SK-N-SH (cell line): Measurements from ENCODE around the gene OPN1LW. TPM values are rescaled to one million over a fixed set of nuclear protein-coding genes. Genes with fewer than 3 reads are reported as not detected.

Experiments
- CTCF ChIA-PET: fragments of 300-600, 350-600 bp; formaldehyde crosslinking; extraction: SDS; loops from one replicate; lab custom pipeline; 2021; lab: Yijun Ruan, JAX
- POLR2A ChIA-PET: fragments of 350-600 bp; sonication (Branson Sonifier 250); formaldehyde crosslinking; extraction: SDS; loops from one replicate; lab custom pipeline; 2020; ENCODE audit warnings: antibody characterized with exemption, inconsistent platforms; lab: Yijun Ruan, JAX
- DNase-seq: peaks from one replicate; pipeline ENCODE4 v3.0.0; 2012
- H2AFZ ChIP-seq: fragments of 200-600 bp; sonication (generic); 2 replicates; pipeline ENCODE4 v1.8.1; 2016; ENCODE audit warnings: antibody characterized with exemption, mild to moderate bottlenecking, low read depth
- H3F3A ChIP-seq: fragments of 200-600 bp; sonication (generic); replicated peaks from 2 replicates; pipeline ENCODE3; 2016; ENCODE audit warnings: antibody characterized with exemption, mild to moderate bottlenecking; ENCODE audit not compliant: insufficient read depth
- H3K27ac ChIP-seq, 2 experiments: fragments of 200-500 bp in 1 of 2; fragments of 200-600 bp in 1 of 2; sonication (Bioruptor generic) in 1 of 2; sonication (generic), shearing (Covaris generic) in 1 of 2; 2 replicates each; pipeline versions ENCODE4 v1.5.1 to v1.6.1; 2014 to 2016; ENCODE audit warnings: low read depth in 2 of 2, inconsistent platforms in 1 of 2, low read length in 1 of 2, mild to moderate bottlenecking in 1 of 2, mixed read lengths in 1 of 2
- H3K27me3 ChIP-seq: fragments of 200-600 bp; sonication (generic), shearing (Covaris generic); 2 replicates; pipeline ENCODE4 v1.6.1; 2016; ENCODE audit warnings: mixed run types; ENCODE audit not compliant: insufficient read depth
- H3K36me3 ChIP-seq, 2 experiments: fragments of 200-500 bp in 1 of 2; fragments of 200-600 bp in 1 of 2; sonication (Bioruptor generic) in 1 of 2; sonication (generic) in 1 of 2; replicated peaks in 1 of 2; 2 replicates each; pipeline versions ENCODE3 to v1.5.1; 2014 to 2016; ENCODE audit warnings: low read length in 1 of 2, mild to moderate bottlenecking in 1 of 2; ENCODE audit not compliant: insufficient read depth in 2 of 2, control insufficient read depth in 1 of 2
- H3K4me1 ChIP-seq, 2 experiments: fragments of 200-500 bp in 1 of 2; fragments of 200-600 bp in 1 of 2; sonication (Bioruptor generic) in 1 of 2; sonication (generic), shearing (Covaris generic) in 1 of 2; 2 replicates each; pipeline versions ENCODE4 v1.5.1 to v1.6.1; 2014 to 2016; ENCODE audit warnings: low read depth in 1 of 2, low read length in 1 of 2, mixed run types in 1 of 2; ENCODE audit not compliant: insufficient read depth in 2 of 2, control insufficient read depth in 1 of 2
- H3K4me2 ChIP-seq: fragments of 200-600 bp; sonication (generic), shearing (Covaris generic); 2 replicates; pipeline ENCODE4 v1.6.1; 2017; ENCODE audit warnings: mixed run types
- H3K4me3 ChIP-seq, 2 experiments: fragments of 200-500 bp in 1 of 2; fragments of 200-600 bp in 1 of 2; sonication (Bioruptor generic) in 1 of 2; sonication (generic), shearing (Covaris generic) in 1 of 2; 2 replicates each; pipeline versions ENCODE4 v1.5.1 to v1.8.1; 2014 to 2016; ENCODE audit warnings: low read depth in 2 of 2, inconsistent platforms in 1 of 2, low read length in 1 of 2, mild to moderate bottlenecking in 1 of 2, mixed read lengths in 1 of 2, moderate library complexity in 1 of 2
- H3K79me2 ChIP-seq: fragments of 200-600 bp; sonication (generic); 2 replicates; pipeline ENCODE4 v1.8.1; 2017; ENCODE audit warnings: mild to moderate bottlenecking; ENCODE audit not compliant: insufficient read depth
- H3K9ac ChIP-seq: fragments of 200-600 bp; sonication (generic); 2 replicates; pipeline ENCODE4 v1.6.1; 2017; ENCODE audit warnings: mixed run types
- H3K9me2 ChIP-seq: fragments of 200-600 bp; sonication (generic); 2 replicates; pipeline ENCODE4 v1.6.1; 2017; ENCODE audit warnings: mixed run types
- H3K9me3 ChIP-seq: fragments of 200-600 bp; sonication (generic); 2 replicates; pipeline ENCODE4 v1.6.1; 2017; ENCODE audit warnings: mixed run types, mild to moderate bottlenecking, moderate library complexity
- H4K20me1 ChIP-seq: fragments of 200-600 bp; sonication (generic); 2 replicates; pipeline ENCODE4 v1.6.1; 2017; ENCODE audit warnings: mild to moderate bottlenecking, mixed run types; ENCODE audit not compliant: insufficient read depth
- CHD2 ChIP-seq: fragments of 150-350 bp; IDR thresholded peaks from 2 replicates; pipeline ENCODE4 v1.6.1; 2018; ENCODE audit warnings: low read length; ENCODE audit not compliant: partially characterized antibody
- ELF1 ChIP-seq: IDR thresholded peaks from 2 replicates; pipeline ENCODE4 v1.4.0; 2012
- EZH2phosphoT487 ChIP-seq: fragments of 200-600 bp; sonication (generic); IDR thresholded peaks from 2 replicates; pipeline ENCODE4 v1.6.1; 2017; ENCODE audit warnings: low read depth, mixed run types, mild to moderate bottlenecking, antibody characterized with exemption, moderate library complexity, borderline replicate concordance
- GATA2 ChIP-seq: sonication (generic); formaldehyde crosslinking; IDR thresholded peaks from 2 replicates; pipeline ENCODE4 v1.5.0; 2020; ENCODE audit warnings: mild to moderate bottlenecking, missing genetic modification reagents
- JUND ChIP-seq: IDR thresholded peaks from 2 replicates; pipeline ENCODE4 v1.4.0; 2012
- RAD21 ChIP-seq: IDR thresholded peaks from 2 replicates; pipeline ENCODE4 v1.6.1; 2012; ENCODE audit warnings: mild to moderate bottlenecking, low read length
- TAF1 ChIP-seq: IDR thresholded peaks from 2 replicates; pipeline ENCODE4 v1.6.1; 2012; ENCODE audit warnings: low read depth, mild to moderate bottlenecking, low read length, moderate library complexity, borderline replicate concordance
- WGBS: methylation state at CpG from one replicate; pipeline ENCODE4 v1.1.6; 2017; ENCODE audit warnings: low lambda C conversion rate; 5-methylcytosine and 5-hydroxymethylcytosine counted together
- polyA plus RNA-seq, 3 experiments: library from polyadenylated mRNA; depleted of rRNA; stranded (reverse); fragments of >200 nt; gene quantifications; 2 replicates each; pipeline ENCODE4 v1.2.3, GENCODE V29; 2012
- TF ChIP-seq, protein P1 (sequence below): fragments of 150-350 bp; IDR thresholded peaks from 2 replicates; pipeline ENCODE4 v1.6.1; 2017; ENCODE audit warnings: antibody characterized with exemption, low read length, low read depth, borderline replicate concordance
- TF ChIP-seq, protein P2 (sequence below): fragments of 150-350 bp; IDR thresholded peaks from 2 replicates; pipeline ENCODE4 v1.6.1; 2016; ENCODE audit warnings: mild to moderate bottlenecking, low read depth, low read length
- TF ChIP-seq, protein P3 (sequence below): fragments of 200-600 bp; sonication (generic); IDR thresholded peaks from 2 replicates; pipeline ENCODE4 v1.6.1; 2017; ENCODE audit warnings: antibody characterized with exemption, mild to moderate bottlenecking, moderate library complexity

The OPN1LW gene
- polyA plus RNA-seq, 1 of the 3 experiments (the other 2 are of a cell fraction) = not detected

DNA sequence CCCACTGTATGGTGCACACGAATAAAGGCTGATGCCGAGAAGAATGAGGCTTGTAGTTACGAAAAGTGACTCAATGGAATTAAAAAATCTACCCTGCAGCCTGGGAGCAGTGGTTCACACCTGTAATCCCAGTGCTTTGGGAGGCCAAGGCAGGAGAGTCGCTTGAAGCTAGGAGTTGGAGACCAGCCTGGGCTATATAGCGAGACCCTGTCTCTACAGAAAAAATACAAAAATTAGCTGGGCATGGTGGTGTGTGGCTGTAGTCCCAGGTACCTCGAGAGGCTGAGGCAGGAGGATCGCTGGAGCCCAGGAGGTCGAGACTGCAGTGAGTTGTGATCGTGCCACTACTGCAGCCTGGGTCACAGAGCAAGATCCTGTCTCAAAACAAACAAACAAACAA is 11.7 kb upstream of the OPN1LW start:
- H3K9me2 ChIP-seq = no peaks in the 10 kb centered on the region
- TF ChIP-seq CHD2 = no peak
- no peak for TF ChIP-seq RAD21
- TF ChIP-seq, protein P1, sequence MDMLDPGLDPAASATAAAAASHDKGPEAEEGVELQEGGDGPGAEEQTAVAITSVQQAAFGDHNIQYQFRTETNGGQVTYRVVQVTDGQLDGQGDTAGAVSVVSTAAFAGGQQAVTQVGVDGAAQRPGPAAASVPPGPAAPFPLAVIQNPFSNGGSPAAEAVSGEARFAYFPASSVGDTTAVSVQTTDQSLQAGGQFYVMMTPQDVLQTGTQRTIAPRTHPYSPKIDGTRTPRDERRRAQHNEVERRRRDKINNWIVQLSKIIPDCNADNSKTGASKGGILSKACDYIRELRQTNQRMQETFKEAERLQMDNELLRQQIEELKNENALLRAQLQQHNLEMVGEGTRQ = no peak
- TF ChIP-seq GATA2 (CRISPR knock-in tag) = no peak
- TF ChIP-seq, protein P2, sequence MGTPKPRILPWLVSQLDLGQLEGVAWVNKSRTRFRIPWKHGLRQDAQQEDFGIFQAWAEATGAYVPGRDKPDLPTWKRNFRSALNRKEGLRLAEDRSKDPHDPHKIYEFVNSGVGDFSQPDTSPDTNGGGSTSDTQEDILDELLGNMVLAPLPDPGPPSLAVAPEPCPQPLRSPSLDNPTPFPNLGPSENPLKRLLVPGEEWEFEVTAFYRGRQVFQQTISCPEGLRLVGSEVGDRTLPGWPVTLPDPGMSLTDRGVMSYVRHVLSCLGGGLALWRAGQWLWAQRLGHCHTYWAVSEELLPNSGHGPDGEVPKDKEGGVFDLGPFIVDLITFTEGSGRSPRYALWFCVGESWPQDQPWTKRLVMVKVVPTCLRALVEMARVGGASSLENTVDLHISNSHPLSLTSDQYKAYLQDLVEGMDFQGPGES = no peak
- TF ChIP-seq, protein P3, sequence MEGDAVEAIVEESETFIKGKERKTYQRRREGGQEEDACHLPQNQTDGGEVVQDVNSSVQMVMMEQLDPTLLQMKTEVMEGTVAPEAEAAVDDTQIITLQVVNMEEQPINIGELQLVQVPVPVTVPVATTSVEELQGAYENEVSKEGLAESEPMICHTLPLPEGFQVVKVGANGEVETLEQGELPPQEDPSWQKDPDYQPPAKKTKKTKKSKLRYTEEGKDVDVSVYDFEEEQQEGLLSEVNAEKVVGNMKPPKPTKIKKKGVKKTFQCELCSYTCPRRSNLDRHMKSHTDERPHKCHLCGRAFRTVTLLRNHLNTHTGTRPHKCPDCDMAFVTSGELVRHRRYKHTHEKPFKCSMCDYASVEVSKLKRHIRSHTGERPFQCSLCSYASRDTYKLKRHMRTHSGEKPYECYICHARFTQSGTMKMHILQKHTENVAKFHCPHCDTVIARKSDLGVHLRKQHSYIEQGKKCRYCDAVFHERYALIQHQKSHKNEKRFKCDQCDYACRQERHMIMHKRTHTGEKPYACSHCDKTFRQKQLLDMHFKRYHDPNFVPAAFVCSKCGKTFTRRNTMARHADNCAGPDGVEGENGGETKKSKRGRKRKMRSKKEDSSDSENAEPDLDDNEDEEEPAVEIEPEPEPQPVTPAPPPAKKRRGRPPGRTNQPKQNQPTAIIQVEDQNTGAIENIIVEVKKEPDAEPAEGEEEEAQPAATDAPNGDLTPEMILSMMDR = no peak
- TF ChIP-seq ELF1 = no peak
- H4K20me1 ChIP-seq = no peaks in the 10 kb centered on the region
- no peak overlapping the region for H3K9ac ChIP-seq
- no peaks in the 10 kb centered on the region for H3K9me3 ChIP-seq
- peaks cover 23% of the 10 kb centered on the region; the same call in 1 of the 2 replicates for H3K27me3 ChIP-seq
- DNase-seq = no peak
- no peaks in the 10 kb centered on the region for H3K79me2 ChIP-seq
- ChIA-PET POLR2A (no interaction called here), CTCF (interaction anchor here (1.0 kb wide), 1 partner anchor 186 kb away, joined by 3 read pairs; no protein-coding TSS in a partner anchor)
- H3K27ac ChIP-seq = no peak overlapping the region
- H3K4me1 ChIP-seq = no peaks in the 10 kb centered on the region
- H3K4me2 ChIP-seq = no peak overlapping the region
- WGBS = 31% methylated on average over 9 of the region's 9 CpGs
- H2AFZ ChIP-seq = no peak overlapping the region
- no peak overlapping the region for H3K4me3 ChIP-seq
- H3F3A ChIP-seq = no peaks in the 10 kb centered on the region
- H3K36me3 ChIP-seq = no peaks in the 10 kb centered on the region

DNA sequence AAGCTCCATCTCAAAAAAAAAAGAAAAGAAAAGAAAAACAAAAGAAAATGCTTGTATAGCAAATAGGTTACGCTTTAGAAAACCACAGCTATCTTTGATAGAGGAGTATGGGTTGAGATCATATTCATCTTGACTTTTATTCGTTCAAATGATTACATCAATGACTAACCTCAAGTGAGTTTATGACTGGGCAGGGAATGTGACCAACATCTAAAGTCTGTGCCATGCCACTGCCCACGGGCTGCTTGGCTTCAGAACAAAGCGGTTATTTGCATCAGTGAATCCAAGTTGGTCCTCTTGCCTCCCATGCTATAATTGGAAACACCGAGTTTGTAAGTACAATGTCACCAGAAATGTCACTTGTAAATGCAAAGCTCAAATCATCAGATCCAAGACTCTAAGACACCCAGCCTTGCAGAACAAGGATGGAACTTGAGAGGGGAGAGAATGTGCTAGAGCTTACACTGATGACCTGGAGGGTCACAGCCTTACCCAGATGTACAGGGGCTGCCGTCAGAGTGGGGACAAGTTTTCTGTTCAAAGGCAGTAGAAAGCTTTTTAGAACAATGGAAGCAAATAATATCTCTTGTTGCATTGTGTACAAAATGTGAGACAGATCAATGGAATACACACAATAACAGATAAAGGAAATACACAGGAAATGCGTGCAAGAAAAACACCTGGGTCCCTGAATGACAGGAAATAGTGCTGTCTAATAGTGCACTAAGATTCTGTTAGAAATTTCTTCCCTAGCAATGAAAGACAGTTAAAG is 8.4 kb upstream of the OPN1LW start:
- TF ChIP-seq EZH2phosphoT487 (no peak), JUND (no peak), TAF1 (no peak)
- Histone ChIP-seq H3K9me3 (no peaks in the 10 kb centered on the region), H3K79me2 (no peaks in the 10 kb centered on the region), H3K4me1 (no peaks in the 10 kb centered on the region), H3K9ac (no peak overlapping the region), H3K4me2 (no peak overlapping the region), H4K20me1 (no peaks in the 10 kb centered on the region), H3K4me3 (no peak overlapping the region), H3F3A (no peaks in the 10 kb centered on the region), H3K27ac (no peak overlapping the region), H3K36me3 (no peaks in the 10 kb centered on the region), H3K27me3 (peaks cover 39% of the 10 kb centered on the region; the same call in 1 of the 2 replicates), H3K9me2 (no peaks in the 10 kb centered on the region), H2AFZ (no peak overlapping the region)
- WGBS = 33% methylated on average over 7 of the region's 7 CpGs
- ChIA-PET POLR2A (no interaction called here), CTCF (interaction anchor here (0.9 to 1.3 kb wide), 4 partner anchors 12 to 535 kb away, joined by 3 to 7 read pairs (median 6); no protein-coding TSS in a partner anchor)
- no peak for DNase-seq
